ENCODE results near the gene ABLIM1.
"Not testable (repeated sequence)": the region's sequence is repeated elsewhere in the genome, so short reads cannot be mapped to it uniquely, and the experiment has no call there.

Gene ABLIM1

DNA sequence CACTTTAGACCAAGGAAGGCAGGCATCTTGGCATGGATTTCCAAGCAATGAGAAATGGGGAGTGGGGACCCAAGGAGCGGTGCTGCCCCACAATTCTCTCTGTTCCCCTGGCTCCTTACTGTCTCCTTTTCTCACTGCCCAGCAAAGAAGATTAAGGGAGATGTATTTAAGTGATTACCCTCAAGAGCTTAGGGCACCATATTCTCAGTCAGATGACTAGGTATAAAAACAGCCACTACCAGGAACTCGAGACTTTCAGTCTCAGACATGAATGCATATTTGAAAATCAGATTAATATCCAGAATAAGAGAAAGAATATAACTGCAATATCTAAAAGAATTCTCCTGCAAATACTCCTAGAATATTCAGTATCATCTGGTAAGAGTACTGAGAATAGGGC lies at the start of gene ABLIM1:
Gene ABLIM1, minus strand, starts transcription at position 101 of the 400 bp plus-strand sequence. Its CDS starts 75 bp downstream, at position 26.
- DNase-seq: no peak

DNA sequence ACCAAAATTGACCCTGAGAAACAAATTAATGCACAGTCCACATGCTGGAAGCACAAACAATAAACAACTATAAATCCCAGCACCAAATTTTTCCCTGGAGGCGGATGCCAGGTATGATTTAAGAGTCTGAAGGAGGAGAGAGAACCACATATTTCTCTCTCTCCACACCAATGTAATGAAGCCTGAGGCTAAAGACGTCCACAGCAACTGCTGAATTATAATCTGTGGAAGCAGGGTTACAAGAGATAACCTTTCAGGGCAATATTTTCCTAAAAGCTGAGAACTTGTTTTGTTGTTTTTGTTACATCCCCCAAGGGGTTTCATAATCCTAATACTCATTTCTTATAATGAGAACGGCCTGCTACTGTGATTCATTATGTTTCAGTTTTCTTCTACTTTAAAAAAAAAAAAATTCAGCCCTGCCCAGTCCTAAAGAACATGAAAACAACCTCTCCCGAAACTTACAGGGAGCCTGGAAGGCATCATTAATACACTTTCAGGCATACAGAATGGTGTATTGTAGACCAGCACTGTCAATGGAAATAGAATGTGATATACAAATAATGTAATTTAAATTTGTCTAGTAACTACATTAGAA lies 48.5 kb upstream of the ABLIM1 start:
- DNase-seq: no peak

DNA sequence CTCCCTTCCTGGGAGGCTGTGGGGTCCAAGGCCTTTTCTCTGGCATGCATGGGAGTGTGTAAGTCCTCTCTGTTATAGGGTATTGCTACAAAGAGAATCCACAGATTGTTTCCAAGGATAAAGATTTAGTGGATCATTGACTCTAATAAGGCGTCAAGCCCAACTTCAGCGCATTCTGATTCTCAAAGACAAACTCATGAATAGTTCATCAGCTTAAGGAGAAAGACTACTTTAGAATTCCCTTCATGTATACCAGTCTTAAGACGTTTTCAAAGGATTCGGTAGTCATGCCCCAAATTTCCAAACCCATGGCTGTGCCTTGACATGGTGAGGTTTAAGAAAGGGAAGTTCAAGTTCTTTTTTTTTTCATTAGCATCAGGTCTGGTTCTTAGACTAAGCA lies 46.6 kb upstream of the ABLIM1 start:
- peak in 1 of 2 donors; percentile 12 for DNase-seq

DNA sequence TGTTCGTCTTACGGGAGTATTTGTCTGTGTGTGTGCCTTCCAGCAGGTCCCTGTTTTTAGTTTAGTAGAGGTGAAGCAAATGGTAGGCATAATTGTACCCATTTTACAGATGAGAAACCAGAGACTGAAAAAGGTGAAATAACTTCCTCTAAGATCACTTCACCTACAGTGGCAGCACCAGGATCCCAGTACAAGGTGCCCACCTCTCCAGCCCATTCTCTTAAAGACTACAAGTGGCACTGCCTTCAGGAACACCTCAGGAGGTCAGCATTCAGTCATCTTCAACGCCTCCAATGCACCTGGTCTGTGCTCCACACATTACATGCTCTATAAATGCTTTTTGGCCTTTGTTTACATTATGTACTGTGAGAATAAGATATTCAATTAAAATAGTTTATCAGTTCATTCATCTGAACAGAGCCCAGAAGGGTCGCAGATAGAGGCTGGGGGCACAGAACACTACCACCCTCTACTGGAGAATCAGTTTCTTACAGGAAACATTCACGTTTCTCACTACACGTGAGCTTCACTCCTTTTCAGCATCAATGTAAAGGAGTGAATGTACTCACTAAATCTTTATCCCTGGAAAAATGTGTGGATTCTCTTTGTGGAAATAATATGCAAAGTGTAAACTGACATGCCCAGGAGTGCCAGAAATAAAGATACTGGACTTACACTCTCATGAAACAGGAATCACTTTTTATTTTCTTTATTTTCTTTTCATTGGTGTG lies 45.5 kb upstream of the ABLIM1 start:
- peak in 1 of 2 donors; percentile 19 for DNase-seq

DNA sequence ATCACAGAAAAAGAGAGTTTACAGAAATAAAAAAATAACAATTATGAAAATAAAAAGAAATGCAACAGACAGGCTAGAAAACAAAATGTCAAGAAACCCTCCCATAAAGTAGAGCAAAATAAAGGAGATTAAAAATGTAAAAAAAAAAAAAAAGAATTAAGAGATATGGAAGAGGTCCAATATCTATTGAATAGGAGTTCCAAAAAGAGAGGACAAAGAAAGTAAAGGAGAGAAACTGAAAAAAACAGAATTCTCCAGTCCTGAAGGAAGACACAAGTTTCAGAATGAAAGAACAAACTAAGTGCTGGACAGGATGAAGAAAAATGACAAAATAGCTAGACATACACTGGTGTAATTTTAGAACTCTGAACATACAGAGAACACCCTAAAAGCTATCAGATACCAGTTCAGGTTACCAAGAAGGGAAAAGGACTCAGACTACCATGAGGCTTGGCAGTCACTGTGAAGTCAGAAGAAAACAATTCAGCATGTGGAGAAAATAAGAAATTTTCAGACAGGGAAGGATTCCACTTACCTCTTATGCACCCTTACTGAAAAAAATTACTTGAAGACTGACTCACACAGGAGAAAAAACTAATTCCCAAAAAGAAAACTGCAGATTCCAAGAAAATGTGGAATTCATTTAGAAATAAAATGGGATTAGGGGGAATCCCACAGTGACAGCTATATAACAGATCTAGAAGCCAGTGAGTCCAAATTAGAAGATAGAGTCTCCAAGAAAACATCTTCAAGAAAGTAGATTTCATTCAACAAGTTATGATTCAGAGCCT lies 40.4 kb upstream of the ABLIM1 start:
- DNase-seq: no peak

DNA sequence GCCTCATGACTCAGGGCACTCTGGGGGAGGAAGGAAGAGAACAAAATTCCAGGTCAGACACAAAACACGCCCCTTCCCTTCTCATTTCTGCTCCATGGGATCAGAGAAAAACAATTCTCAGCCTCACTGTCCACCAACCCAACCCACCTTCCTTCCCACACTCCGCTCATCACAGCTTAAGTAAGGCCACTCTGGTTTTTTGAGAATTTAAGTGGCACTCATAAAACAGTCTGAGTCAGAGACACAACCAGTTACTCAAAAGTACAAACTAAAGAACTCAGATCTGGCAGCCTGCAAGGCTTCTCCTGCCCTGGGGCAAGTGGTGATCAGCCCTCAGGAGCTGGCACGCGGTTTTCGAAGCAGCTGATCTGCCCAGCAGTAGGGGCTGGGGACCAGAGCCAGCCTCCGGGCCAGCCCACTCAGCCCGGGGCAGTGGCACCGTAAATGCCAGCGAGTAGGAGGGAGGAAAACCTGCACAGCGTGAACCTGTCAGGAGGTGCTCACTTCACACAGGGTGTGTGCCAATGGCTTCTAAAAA lies 39.1 kb upstream of the ABLIM1 start:
- no peak for DNase-seq

DNA sequence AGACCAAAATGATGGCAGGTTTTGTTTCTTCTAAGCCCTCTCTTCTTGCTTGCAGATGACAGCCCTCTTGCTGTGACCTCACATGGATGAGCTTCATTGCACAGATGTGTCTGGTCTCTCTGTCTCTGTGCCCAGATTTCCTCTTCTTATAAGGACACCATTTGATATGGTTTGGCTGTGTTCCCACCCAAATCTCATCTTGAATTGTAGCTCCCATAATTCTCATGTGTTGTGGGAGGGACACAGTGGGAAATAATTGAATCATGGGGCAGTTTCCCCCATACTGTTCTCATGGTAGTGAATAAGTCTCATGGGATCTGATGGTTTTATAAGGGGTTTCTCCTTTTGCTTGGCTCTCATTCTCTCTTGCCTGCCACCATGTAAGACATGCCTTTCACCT lies 38.2 kb upstream of the ABLIM1 start:
- not testable (repeated sequence) for DNase-seq

DNA sequence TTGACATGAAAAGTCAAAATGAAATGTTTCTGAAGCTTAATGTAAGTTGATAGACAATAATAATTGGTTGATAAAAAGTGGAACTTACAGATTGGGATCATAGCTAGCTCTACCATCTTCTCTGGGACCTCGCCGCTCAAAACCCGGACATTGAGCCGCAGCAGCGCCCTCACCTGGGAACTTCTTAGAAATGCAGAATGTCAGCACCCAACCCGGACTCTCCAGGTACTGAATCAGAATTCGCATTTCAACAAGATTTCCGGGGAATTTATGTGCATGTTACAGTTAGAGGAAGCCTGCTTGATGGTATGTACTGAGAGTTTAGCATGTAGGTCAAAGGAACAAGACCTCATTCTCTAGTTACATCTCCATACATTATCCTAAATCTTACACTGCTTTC lies 36.7 kb upstream of the ABLIM1 start:
- DNase-seq: peak in 1 of 2 donors; percentile 48

DNA sequence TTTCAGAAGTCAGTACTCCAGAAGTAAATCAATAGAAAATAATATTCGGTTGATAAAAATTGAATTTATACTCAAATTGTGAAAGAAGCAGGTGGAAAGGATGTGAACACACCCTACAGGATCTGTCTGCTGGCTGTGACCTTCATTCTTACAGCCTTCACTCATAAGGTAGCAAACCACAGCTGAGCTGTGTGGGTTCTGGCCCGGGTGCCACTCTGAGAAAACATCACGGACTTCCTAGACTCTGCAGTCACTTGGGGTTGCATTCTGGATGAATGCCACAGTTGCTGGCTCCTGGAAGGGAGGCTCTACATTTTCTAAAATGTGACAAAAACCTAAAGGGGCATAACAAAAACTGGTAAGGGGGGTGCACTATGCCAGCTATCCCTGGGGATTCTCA lies 36.0 kb upstream of the ABLIM1 start:
- no peak for DNase-seq

DNA sequence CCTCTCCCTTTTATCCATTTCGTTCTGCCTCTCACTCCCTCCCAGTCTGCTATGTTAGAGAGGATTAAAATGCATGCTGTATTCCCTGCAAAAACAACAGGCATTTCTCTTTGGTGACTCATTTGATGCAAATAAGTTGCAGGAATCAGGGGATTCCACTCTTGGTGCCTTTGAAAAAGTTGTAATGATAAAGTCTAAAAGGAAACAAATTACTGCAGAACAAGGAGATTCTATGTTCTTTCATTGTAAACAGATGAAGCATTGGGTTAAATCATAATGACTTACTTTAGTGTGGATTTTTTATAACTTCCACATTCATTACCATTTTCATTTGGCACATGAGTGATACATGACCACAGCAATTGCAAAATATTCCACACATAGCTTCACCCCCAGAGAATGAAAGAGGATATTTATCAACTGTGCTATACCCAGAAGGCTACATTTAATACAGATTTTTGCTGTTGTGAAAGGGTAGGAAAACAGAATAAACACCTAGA lies 33.4 kb upstream of the ABLIM1 start:
- peak; percentile 73 to 77 for DNase-seq

DNA sequence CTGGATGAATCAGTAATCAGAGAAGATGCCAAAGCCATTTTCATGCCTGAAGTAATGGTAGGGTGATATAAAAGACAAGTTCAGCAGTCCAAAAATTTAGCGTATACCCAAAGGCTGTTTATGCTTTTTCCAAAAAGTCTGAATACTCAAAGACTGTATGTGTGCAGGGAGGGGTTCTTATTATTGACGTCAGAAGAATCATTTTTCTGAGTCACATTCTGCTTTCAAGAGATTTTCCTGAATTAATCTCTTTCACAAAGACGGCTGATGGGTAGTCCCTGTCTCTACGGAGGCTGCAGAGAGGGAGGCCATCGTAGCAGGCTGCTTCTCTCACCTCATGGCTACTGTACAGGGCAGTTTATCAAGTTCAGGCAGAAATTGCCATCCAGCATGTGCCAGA lies 30.7 kb upstream of the ABLIM1 start:
- DNase-seq: no peak

DNA sequence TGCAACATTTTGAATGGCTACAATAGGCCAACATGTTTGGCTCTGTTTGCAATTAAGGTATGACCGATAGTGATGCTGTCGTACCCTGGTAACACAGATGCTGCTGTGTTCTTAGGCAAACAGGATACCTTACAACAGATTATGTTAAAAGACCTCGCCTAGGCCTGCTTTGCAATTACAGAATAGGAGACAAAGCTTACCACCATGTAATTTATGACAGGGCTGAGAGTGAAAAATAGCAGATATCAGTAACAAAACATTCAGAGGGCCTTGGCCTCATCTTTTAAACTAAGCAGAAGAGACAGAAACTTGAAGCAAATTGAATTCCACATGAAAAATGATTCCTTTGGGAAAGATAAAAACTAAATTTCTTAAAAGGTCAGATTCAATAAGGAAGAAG lies 29.4 kb upstream of the ABLIM1 start:
- DNase-seq: no peak

DNA sequence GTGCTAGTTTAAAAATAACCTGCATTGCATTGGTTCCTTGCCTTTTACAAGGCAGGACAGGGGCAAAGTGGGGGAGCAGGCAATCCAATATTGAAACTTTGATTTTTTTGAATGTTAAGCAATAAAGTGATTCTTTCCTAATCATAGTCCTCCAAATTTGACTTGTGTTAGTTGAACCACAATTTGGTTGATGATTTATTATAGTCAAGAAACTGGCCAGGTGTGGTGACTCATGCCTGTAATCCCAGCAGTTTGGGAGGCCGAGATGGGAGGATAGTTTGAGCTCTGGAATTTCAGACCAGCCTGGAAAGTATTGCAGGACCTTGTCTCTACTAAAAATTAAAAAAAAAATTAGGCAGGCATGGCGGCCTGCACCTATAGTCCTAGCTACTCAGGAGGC lies 27.9 kb upstream of the ABLIM1 start:
- DNase-seq: no peak

DNA sequence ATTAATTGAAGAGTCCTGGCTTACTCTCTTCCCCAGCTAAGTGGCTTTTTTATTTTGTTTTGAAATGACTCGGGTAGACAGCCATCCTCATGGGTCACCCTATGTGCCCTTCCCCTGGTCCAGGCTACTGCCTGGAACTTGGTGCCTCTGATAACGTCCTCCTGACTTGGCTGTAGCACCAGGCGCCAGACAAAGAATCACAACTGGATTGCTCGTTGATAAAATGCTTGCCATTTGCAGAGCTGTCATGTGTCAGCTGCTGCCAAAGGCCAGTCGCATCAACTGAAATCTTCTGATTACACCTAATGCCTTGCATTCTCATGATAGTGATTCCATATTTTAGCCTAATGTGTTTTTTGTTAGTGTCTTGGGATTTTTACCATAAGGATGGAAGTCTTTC lies 27.4 kb upstream of the ABLIM1 start:
- DNase-seq: no peak

DNA sequence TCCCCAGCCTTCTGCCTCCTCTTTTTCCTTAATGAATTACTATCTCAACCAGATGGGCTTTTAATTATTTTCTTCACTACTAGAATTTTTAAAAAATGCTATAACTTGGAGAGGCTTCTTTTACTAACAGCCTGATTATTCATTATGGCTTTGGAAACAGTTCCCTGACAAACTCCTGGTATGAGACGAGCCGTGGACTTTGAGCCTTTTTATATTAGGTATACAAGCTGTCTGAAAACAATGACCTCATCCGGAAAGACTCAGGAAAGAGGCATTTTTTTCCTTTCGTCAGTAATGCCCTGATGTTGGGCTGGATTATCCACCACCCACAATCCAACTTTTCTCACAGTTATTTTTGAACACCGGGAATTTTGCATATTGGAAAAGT lies 26.7 kb upstream of the ABLIM1 start:
- no peak for DNase-seq

DNA sequence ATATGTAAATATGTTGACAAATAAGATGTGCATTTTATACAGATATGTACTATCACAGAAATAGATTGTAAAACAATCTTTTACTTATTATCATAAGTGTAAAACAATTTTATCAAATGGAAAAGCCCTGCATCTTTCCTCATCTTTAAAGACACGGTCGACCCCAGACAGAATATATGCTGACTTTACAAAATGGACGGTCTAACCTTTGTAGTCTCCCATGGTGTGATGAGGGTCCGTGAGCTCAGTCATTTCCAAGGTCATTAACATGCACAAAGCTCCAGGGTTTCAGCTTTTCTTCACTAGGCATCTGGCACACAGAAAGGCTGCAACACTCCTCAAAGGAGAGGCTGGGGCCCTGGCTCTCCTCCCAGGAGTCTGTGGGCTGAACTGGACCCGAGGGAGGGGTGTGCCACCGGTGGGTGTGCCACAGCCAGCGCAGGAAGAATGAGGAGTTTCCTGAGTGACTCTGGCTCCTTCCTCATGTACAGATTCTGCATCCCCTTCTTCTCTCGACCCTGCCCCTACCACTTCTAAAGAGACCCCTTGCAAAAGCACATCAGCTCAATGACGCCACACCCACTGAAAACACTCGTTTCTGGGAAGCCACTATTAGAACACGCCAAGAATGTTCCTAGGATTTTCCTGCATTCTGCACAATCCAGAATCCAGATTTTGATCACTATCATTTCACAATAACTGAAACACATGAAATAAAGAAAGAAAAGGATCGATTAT lies 26.2 kb upstream of the ABLIM1 start:
- DNase-seq: no peak

DNA sequence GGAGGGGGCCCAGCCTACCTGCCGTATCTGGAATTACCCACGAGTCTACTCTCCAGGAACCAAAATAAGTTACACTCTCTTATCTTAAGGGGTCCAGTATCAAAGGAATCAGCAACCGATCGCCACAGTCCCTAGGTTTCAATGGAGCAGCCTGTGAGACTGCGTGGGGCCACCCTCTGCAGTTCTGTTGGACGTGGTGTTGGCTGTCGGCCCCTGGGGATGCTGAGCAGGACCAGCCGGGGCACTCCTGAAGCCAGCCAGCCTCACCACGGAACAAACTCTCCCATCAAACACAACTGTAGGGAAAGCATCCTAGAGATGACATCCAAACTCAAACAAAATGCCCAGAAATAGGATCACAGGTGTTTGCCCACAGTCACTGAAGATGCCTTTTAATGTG lies 25.5 kb upstream of the ABLIM1 start:
- DNase-seq: no peak

DNA sequence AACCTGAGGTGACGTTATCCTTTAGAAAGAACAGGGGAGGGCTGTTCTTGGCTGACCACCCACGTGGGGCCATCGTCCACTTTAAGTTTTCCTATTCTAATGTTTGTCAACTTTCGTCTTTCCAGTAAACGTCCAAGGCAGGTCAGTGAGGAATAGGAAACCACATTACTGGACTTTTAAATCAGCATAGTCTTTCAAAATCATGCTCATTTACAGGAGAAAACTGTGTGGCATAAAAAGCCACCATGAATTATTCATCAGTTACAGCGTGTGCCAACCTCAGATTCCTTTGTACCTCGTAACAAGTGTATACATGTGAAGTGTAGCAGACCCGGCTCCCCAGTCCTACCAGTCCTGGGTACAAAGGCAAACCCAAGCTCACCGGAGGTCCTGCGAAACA lies 25.1 kb upstream of the ABLIM1 start:
- DNase-seq: no peak

DNA sequence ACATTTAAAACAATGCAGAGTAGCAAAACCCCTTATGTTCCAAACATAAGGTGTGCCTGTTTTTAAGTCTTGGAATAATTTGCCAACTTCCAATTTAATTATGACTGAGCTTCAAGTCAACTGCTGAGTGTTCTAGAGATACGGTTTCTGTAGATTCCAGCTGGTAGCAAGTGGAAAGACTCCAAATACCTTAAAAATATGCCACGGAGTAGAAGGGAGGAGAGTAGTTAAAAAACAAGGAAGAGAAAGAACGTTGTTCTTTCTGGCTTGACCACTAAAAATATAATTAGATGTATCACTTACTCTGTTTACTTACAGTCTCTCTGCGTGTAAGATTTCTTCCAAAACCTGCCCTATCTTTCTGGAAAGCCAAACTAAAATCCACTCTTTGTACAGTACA lies 24.5 kb upstream of the ABLIM1 start:
- no peak for DNase-seq

DNA sequence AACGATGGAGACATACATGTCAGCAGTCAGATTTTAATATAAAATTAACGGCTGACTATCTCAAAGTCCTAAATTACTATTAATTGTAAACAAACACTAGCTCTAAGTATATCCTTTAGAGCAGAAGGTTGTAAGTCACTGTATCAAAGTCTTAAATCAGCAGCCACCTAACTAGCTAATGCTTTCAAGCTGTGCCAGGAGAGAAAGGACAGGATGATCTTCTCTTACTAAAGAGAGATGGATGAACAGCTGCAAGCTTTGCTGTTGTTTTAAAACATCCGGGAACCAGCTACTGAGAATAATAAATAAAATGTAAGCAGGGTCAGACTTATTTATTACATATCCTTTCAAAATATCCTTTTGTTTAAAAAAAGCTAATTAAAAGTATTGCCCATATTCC lies 24.0 kb upstream of the ABLIM1 start:
- DNase-seq: no peak

DNA sequence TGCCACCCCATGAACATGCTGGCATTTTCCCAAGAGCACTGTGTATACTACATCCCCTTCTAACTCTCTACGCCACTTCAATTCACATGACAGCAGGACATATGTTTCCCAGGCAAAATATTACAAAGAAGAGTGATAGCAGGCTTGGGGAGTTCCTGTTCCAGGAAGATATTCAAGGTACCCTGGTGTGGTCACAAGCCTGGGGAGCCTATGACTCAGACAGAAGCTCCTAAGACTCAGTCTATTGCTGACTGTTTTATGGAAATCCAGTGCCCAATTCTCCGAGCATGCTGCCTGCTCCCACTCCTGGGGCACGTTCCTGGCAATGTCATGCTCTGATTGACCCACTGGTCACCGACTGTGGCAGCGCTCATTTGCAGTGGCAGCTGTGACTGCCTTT lies 23.5 kb upstream of the ABLIM1 start:
- DNase-seq: no peak

DNA sequence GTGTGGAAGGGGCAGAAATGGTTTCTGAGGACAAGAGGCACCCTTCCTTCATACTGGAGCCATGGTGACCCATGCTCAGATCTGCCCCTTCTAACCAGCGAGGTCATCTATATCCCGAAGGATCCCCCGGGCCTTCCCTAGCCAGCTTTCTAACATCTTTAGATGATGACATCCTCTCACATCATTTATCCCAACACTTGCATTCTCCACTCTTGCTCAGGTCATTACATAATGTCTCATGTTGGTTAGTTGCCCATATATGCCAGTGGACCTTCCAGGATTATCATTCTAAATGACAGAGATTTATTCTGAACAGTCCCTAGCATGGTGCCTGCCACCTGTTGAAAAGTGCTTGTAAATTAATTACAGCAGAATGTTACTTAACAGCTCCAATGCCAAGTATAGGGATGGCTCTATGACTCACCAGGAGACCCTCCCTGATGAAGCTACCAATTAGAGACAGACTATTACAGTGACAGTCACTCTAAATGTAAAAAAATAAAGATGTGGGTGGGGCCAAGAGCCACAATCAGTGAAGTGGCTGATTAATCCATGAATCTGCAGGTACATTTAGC lies 22.6 kb upstream of the ABLIM1 start:
- DNase-seq: no peak

DNA sequence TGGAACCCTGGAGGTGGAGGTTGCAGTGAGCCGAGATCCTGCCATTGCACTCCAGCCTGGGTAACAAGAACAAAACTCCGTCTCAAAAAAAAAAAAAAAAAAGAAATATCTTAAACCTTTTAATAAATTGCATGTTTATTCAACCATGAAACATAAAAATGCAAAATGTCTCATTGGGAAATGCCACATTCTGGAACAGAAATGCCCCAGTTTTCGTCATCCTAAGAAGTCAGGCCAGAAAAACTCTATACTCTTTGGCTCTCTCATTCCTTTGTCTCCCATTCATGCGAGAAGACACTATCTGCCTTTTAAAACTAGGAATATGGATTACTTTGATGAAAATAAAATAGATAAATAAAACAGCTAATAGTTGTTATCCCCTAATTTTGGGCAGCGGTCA lies 21.5 kb upstream of the ABLIM1 start:
- DNase-seq: peak in 1 of 2 donors; percentile 45

All from inflammatory macrophage treated with lipopolysaccharide for 1 hour (primary cell).